ENCODE data around the gene JMJD8. TPM values are rescaled to one million over a fixed set of nuclear protein-coding genes. Genes with fewer than 3 reads are reported as not detected.
A peak's percentile ranks its signal among the peaks of the same experiment; 100 is the strongest.

Gene JMJD8
- polyA plus RNA-seq, 1 donor (not counting 4 experiments of a cell fraction or from before 2014, with no cell fraction given): 20.1 TPM

- Histone ChIP-seq H3K9me1 (ENCODE audit: control insufficient read depth, extremely low read depth, insufficient read depth, low read length) (no peaks in the 10 kb centered on the region), H3K79me2 (ENCODE audit: control insufficient read depth, insufficient read depth, low read length) (peaks cover 8% of the 10 kb centered on the region), H3K4me3 (ENCODE audit: control insufficient read depth in 2 of 3, extremely low read depth in 1 of 3, insufficient read depth in 2 of 3, low read depth in 1 of 3, low read length in 3 of 3) (peak within 1 kb of the TSS; percentile 74 to 85 (median 83)), H3K27me3 (ENCODE audit: control insufficient read depth, extremely low read depth, insufficient read depth, low read length) (no peaks in the 10 kb centered on the region), H3K9ac (ENCODE audit: control insufficient read depth, extremely low read depth, insufficient read depth, low read length) (peak within 1 kb of the TSS; percentile 85), H3K4me1 (ENCODE audit: control insufficient read depth, extremely low read depth, insufficient read depth, low read length) (peaks cover 8% of the 10 kb centered on the region), H4K20me1 (ENCODE audit: control insufficient read depth, extremely low read depth, insufficient read depth, low read length) (no peaks in the 10 kb centered on the region), H3K4me2 (ENCODE audit: control insufficient read depth, extremely low read depth, insufficient read depth, low read depth, low read length) (peak within 1 kb of the TSS; percentile 85), H3K27ac (ENCODE audit: control insufficient read depth, insufficient read depth, low read length) (peak within 1 kb of the TSS; percentile 90), H2AFZ (ENCODE audit: control insufficient read depth, low read length) (peak within 1 kb of the TSS; percentile 95), H3K9me3 (ENCODE audit: control insufficient read depth, low read depth, low read length) (no peaks in the 10 kb centered on the region), H3K36me3 (ENCODE audit: control insufficient read depth in 2 of 2, extremely low read depth in 1 of 2, insufficient read depth in 2 of 2, low read length in 2 of 2) (peaks cover 2 to 10% of the 10 kb centered on the region in 2 experiments)
- TF ChIP-seq, protein P1, sequence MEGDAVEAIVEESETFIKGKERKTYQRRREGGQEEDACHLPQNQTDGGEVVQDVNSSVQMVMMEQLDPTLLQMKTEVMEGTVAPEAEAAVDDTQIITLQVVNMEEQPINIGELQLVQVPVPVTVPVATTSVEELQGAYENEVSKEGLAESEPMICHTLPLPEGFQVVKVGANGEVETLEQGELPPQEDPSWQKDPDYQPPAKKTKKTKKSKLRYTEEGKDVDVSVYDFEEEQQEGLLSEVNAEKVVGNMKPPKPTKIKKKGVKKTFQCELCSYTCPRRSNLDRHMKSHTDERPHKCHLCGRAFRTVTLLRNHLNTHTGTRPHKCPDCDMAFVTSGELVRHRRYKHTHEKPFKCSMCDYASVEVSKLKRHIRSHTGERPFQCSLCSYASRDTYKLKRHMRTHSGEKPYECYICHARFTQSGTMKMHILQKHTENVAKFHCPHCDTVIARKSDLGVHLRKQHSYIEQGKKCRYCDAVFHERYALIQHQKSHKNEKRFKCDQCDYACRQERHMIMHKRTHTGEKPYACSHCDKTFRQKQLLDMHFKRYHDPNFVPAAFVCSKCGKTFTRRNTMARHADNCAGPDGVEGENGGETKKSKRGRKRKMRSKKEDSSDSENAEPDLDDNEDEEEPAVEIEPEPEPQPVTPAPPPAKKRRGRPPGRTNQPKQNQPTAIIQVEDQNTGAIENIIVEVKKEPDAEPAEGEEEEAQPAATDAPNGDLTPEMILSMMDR (optimal IDR thresholded peaks at IDR 0.05 in 1 of 3, IDR thresholded peaks at IDR 0.05 in 1 of 3, conservative IDR thresholded peaks at IDR 0.05 in 1 of 3; ENCODE audit: extremely low read depth in 1 of 3, insufficient read depth in 2 of 3, low read length in 3 of 3): peak in 1 of 3 experiments; percentile 12
- TF ChIP-seq EZH2 (IDR thresholded peaks at IDR 0.05; ENCODE audit: low read length): no peak
- FAIRE-seq: peak; percentile 56
- peak; percentile 81 for DNase-seq (ENCODE audit: low read depth, low spot score)
- dilution Hi-C loops (cut with MboI; ENCODE audit: extremely low pct_ligation_motif_present, low sequenced_read_pairs): no loop called here
Measured at GRCh38 chr16:636206-637080, 47.7 kb downstream of the JMJD8 start, which contains the start of gene METTL26. Gene METTL26, minus strand, starts transcription at chr16:636305. Its CDS starts 15 bp downstream, at chr16:636290.

DNA sequence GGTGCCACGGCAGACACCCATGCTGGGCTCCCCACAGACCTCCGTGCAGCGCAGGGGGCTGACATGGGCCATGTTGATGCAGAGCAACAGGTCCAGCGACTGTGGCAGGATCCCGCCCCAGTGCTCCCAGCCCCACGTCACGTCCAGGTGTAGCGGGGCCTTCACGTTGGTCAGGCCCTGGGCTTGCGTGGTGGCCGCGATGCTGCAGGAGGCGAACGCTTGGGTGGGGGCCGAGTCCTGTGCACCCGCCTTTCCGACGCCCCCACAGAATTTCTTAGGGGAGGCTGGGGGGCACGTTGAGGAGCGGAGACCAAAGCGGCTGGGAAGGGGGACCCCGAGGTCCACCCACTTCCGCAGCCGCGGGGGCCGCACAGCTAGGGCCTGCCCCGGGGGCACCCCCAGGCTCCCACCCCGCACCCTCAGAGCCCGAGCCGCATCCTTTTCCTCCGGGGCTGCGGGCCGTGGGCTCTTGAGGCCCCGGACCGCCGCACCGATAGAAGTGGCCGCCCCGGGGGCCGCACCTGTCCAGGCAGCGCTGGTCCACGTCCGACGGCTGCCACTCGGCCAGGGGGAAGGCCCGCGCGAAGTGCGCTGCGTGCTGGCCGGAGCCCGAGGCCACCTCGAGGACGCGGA, 48.4 kb downstream of the JMJD8 start:
- no peak for TF ChIP-seq EZH2 (IDR thresholded peaks at IDR 0.05; ENCODE audit: low read length)
- TF ChIP-seq, protein P1 (optimal IDR thresholded peaks at IDR 0.05 in 1 of 3, IDR thresholded peaks at IDR 0.05 in 1 of 3, conservative IDR thresholded peaks at IDR 0.05 in 1 of 3; ENCODE audit: extremely low read depth in 1 of 3, insufficient read depth in 2 of 3, low read length in 3 of 3): no peak
- H2AFZ ChIP-seq (ENCODE audit: control insufficient read depth, low read length): peak overlapping the region; percentile 90
- H3K4me1 ChIP-seq (ENCODE audit: control insufficient read depth, extremely low read depth, insufficient read depth, low read length): peaks cover 8% of the 10 kb centered on the region
- no peaks in the 10 kb centered on the region for H3K27me3 ChIP-seq (ENCODE audit: control insufficient read depth, extremely low read depth, insufficient read depth, low read length)
- dilution Hi-C loops (cut with MboI; ENCODE audit: extremely low pct_ligation_motif_present, low sequenced_read_pairs): no loop called here
- H3K4me3 ChIP-seq (ENCODE audit: control insufficient read depth in 2 of 3, extremely low read depth in 1 of 3, insufficient read depth in 2 of 3, low read depth in 1 of 3, low read length in 3 of 3): peak overlapping the region; percentile 74 to 85 (median 83)
- H4K20me1 ChIP-seq (ENCODE audit: control insufficient read depth, extremely low read depth, insufficient read depth, low read length): no peaks in the 10 kb centered on the region
- peaks cover 2 to 10% of the 10 kb centered on the region in 2 experiments for H3K36me3 ChIP-seq (ENCODE audit: control insufficient read depth in 2 of 2, extremely low read depth in 1 of 2, insufficient read depth in 2 of 2, low read length in 2 of 2)
- no peaks in the 10 kb centered on the region for H3K9me3 ChIP-seq (ENCODE audit: control insufficient read depth, low read depth, low read length)
- H3K9ac ChIP-seq (ENCODE audit: control insufficient read depth, extremely low read depth, insufficient read depth, low read length): peak overlapping the region; percentile 85
- H3K4me2 ChIP-seq (ENCODE audit: control insufficient read depth, extremely low read depth, insufficient read depth, low read depth, low read length): peak overlapping the region; percentile 85
- no peaks in the 10 kb centered on the region for H3K9me1 ChIP-seq (ENCODE audit: control insufficient read depth, extremely low read depth, insufficient read depth, low read length)
- no peak for FAIRE-seq
- no peak for DNase-seq (ENCODE audit: low read depth, low spot score)
- H3K27ac ChIP-seq (ENCODE audit: control insufficient read depth, insufficient read depth, low read length): peak overlapping the region; percentile 90
- peaks cover 8% of the 10 kb centered on the region for H3K79me2 ChIP-seq (ENCODE audit: control insufficient read depth, insufficient read depth, low read length)

Data from keratinocyte (primary cell).